8988T (cell line): Measurements from ENCODE around the gene MAD2L2.
A peak's percentile ranks its signal among the peaks of the same experiment; 100 is the strongest.

ENCODE experiments used
- DNase-seq: peaks from one replicate; pipeline ENCODE4 v3.0.0; 2011

MAD2L2 gene

GRCh38 chr1:11651017-11651416 lies 29.9 kb downstream of the MAD2L2 start:
- no peak for DNase-seq

- peak; percentile 87 for DNase-seq
Measured at GRCh38 chr1:11650331-11650991, 30.5 kb downstream of the MAD2L2 start.

GRCh38 chr1:11649624-11650330 lies 31.2 kb downstream of the MAD2L2 start:
- no peak for DNase-seq

GRCh38 chr1:11649237-11649623 lies 31.7 kb downstream of the MAD2L2 start:
- DNase-seq, result no peak

GRCh38 chr1:11648732-11649158 lies 32.2 kb downstream of the MAD2L2 start:
- no peak for DNase-seq

GRCh38 chr1:11648039-11648438 lies 32.9 kb downstream of the MAD2L2 start:
- DNase-seq, result no peak

GRCh38 chr1:11647333-11647732 lies 33.6 kb downstream of the MAD2L2 start:
- no peak for DNase-seq

- DNase-seq, result no peak
Measured at GRCh38 chr1:11646317-11646716, 34.6 kb downstream of the MAD2L2 start.

GRCh38 chr1:11645670-11646265 lies 35.2 kb downstream of the MAD2L2 start:
- DNase-seq, result peak; percentile 61

- no peak for DNase-seq
Measured at GRCh38 chr1:11645270-11645669, 35.7 kb downstream of the MAD2L2 start.

- no peak for DNase-seq
Measured at GRCh38 chr1:11643782-11644181, 37.2 kb downstream of the MAD2L2 start.

- DNase-seq, result peak; percentile 62
Measured at GRCh38 chr1:11642418-11643017, 38.4 kb downstream of the MAD2L2 start.

- DNase-seq, result no peak
Measured at GRCh38 chr1:11641776-11642305, 39.1 kb downstream of the MAD2L2 start.

GRCh38 chr1:11640944-11641343 lies 40.0 kb downstream of the MAD2L2 start:
- DNase-seq, result no peak

GRCh38 chr1:11640101-11640500 lies 40.8 kb downstream of the MAD2L2 start:
- DNase-seq, result no peak

GRCh38 chr1:11639372-11639771 lies 41.6 kb downstream of the MAD2L2 start:
- no peak for DNase-seq

- no peak for DNase-seq
Measured at GRCh38 chr1:11638121-11638520, 42.8 kb downstream of the MAD2L2 start.

- no peak for DNase-seq
Measured at GRCh38 chr1:11634365-11635192, 46.4 kb downstream of the MAD2L2 start.

GRCh38 chr1:11629184-11630016 lies 51.5 kb downstream of the MAD2L2 start:
- DNase-seq, result no peak

GRCh38 chr1:11628767-11629166 lies 52.2 kb downstream of the MAD2L2 start:
- no peak for DNase-seq

- DNase-seq, result no peak
Measured at GRCh38 chr1:11626551-11626950, 54.4 kb downstream of the MAD2L2 start.
